Astrocyte (in vitro differentiated cells and primary cell): ENCODE results near the gene ZNF526. TPM values are rescaled to one million over a fixed set of nuclear protein-coding genes. Genes with fewer than 3 reads are reported as not detected.
A peak's percentile ranks its signal among the peaks of the same experiment; 100 is the strongest.

Experiments used
- DNase-seq: peaks from one replicate; pipeline ENCODE4 v3.0.0-alpha.2; 2010; ENCODE audit warnings: low read depth
- FAIRE-seq: peaks from 2 replicates; lab custom pipeline; 2011; peaks lifted over from hg19 to GRCh38; lab: Jason Lieb, UNC
- H2AFZ ChIP-seq: 2 replicates; pipeline ENCODE4 v1.6.0; 2012; ENCODE audit warnings: low read depth, low read length, inconsistent platforms
- H3K27ac ChIP-seq: 2 replicates; pipeline ENCODE4 v1.5.1; 2011; ENCODE audit warnings: low read depth, low read length, inconsistent platforms
- H3K27me3 ChIP-seq: 2 replicates; pipeline ENCODE4 v1.6.0; 2011; ENCODE audit warnings: low read length, inconsistent platforms; ENCODE audit not compliant: insufficient read depth
- H3K36me3 ChIP-seq: 2 replicates; pipeline ENCODE4 v1.5.1; 2011; ENCODE audit warnings: low read length, inconsistent platforms; ENCODE audit not compliant: insufficient read depth
- H3K4me1 ChIP-seq: 2 replicates; pipeline ENCODE4 v1.5.1; 2011; ENCODE audit warnings: low read length, inconsistent platforms; ENCODE audit not compliant: insufficient read depth
- H3K4me2 ChIP-seq: 2 replicates; pipeline ENCODE4 v1.6.0; 2012; ENCODE audit warnings: low read length, inconsistent platforms
- H3K4me3 ChIP-seq: 2 replicates; pipeline ENCODE4 v1.5.1; 2011; ENCODE audit warnings: low read depth, mild to moderate bottlenecking, low read length, inconsistent platforms; ENCODE audit not compliant: insufficient read depth
- H3K79me2 ChIP-seq: 2 replicates; pipeline ENCODE4 v1.6.0; 2012; ENCODE audit warnings: mild to moderate bottlenecking, low read length, inconsistent platforms; ENCODE audit not compliant: insufficient read depth
- H3K9ac ChIP-seq: 2 replicates; pipeline ENCODE4 v1.6.0; 2012; ENCODE audit warnings: mild to moderate bottlenecking, low read length, inconsistent platforms
- H3K9me3 ChIP-seq: 2 replicates; pipeline ENCODE4 v1.5.1; 2012; ENCODE audit warnings: low read depth, mild to moderate bottlenecking, low read length, inconsistent platforms; ENCODE audit not compliant: insufficient read depth
- H4K20me1 ChIP-seq: 2 replicates; pipeline ENCODE4 v1.6.0; 2012; ENCODE audit warnings: low read length, inconsistent platforms; ENCODE audit not compliant: insufficient read depth
- H3K27ac Mint-ChIP-seq: one replicate; pipeline ENCODE4 v1.8.0; 2021; ENCODE audit warnings: mild to moderate bottlenecking, mixed read lengths; ENCODE audit not compliant: unreplicated experiment
- H3K27me3 Mint-ChIP-seq: one replicate; pipeline ENCODE4 v1.8.0; 2021; ENCODE audit warnings: low read depth, mixed read lengths; ENCODE audit not compliant: unreplicated experiment
- H3K36me3 Mint-ChIP-seq: one replicate; pipeline ENCODE4 v1.8.0; 2021; ENCODE audit warnings: low read depth, mixed read lengths; ENCODE audit not compliant: unreplicated experiment
- H3K4me1 Mint-ChIP-seq: one replicate; pipeline ENCODE4 v1.8.0; 2021; ENCODE audit warnings: low read depth, mixed read lengths; ENCODE audit not compliant: unreplicated experiment
- H3K4me3 Mint-ChIP-seq: one replicate; pipeline ENCODE4 v1.8.0; 2021; ENCODE audit warnings: mild to moderate bottlenecking, moderate library complexity, mixed read lengths; ENCODE audit not compliant: unreplicated experiment
- H3K9me3 Mint-ChIP-seq: one replicate; pipeline ENCODE4 v1.8.0; 2021; ENCODE audit warnings: mild to moderate bottlenecking, mixed read lengths; ENCODE audit not compliant: unreplicated experiment
- EZH2 ChIP-seq: IDR thresholded peaks from 2 replicates; pipeline ENCODE4 v1.6.1; 2012; ENCODE audit warnings: mild to moderate bottlenecking, low read length, inconsistent platforms; ENCODE audit not compliant: insufficient read depth
- total RNA-seq: library from RNA; stranded (reverse); gene quantifications from 2 replicates; pipeline ENCODE4 v1.2.1, GENCODE V29; 2021
- TF ChIP-seq, protein P1 (sequence below): IDR thresholded peaks from 2 replicates; pipeline ENCODE4 v1.5.1; 2011; ENCODE audit warnings: low read depth, mild to moderate bottlenecking, inconsistent platforms, low read length, moderate library complexity; ENCODE audit not compliant: insufficient read depth

The ZNF526 gene
- total RNA-seq, 1 donor from 2014 or later: 20.2 TPM

DNA sequence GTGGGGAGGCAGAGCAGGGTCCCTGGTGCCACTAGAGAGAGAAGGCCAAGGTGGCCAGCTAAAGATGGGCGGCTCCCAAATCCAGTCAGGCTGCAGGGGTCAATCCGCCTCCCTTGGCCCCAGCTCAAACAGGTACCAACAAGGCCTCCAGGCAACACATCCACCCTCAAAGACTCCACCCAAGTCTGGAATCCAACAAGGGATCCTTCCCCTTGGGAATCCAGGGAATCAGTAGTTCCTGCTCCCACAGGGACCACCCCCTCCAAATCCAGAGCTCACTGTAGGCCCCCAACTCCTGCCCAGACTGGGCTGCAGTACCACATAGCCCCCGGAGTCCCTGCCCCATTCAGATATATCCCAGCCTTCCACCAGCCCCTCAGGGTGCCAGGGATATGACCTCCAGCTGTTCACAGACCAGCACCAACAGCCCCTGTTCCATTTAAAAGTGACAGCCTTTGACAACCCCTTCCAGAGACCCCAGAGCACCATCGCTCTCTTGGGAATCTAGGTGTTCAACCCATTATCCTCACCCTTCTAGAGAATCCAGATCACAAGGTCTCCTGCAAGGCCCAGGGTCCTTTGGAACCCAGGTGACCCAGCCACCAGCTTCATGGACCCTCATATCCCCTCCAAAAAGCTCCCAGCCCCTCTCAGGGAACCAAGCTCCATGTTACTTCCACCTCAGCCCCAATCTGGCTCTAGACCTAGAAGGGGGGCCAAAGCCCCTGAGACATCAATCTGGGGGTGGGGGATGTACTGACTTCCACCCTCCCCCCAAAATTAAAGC is 31.7 kb downstream of the ZNF526 start:
- H3K4me3 ChIP-seq: peak overlapping the region; percentile 35
- H3K79me2 ChIP-seq: peaks cover 67% of the 10 kb centered on the region
- H3K4me1 Mint-ChIP-seq: peaks cover 21% of the 10 kb centered on the region

DNA sequence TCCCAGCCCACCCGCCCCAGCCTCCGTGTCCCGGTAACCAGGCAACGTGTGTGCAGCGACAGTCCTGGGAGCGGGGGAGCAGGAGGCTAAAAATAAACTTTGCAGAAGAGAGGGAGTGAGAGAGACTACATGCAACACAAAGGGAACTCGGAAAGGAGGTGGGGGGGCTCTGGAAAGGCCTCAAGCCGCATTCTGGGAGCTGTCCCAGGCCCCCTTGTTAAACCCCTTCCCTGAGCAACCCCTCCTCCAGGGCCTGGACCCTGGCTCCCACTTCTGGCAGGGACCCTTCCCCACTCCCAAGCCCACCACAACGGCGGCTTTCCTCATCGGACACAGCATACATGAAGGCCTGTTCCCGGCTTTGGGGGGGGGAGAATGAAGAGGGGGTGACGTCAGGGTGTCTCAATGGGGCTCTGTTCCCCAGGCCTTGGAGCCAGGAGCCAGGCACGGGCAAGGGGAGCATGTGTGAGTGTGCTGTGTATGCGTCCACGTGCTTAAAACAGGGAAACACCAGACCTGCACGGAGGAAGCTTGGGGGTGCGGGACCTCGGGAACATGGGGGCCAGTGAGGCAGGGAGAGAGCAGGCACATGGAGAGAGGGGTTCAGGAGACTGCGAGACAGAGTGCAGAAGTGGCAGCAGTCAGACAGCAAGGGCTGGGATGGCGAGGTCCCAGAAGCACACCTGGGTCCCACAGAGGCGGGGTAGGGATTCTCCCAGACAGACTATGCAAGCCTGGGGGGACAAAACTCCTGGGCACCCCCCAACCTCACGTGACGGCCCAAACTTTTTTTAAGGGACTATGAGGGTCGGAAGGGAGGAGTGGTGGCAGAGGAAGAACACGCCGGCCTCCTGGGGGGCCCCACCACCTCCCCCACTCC is 32.5 kb downstream of the ZNF526 start:
- peaks cover 45% of the 10 kb centered on the region for H4K20me1 ChIP-seq
- peak overlapping the region; percentile 92 for H3K9ac ChIP-seq
- FAIRE-seq: no peak
- no peak for TF ChIP-seq EZH2
- H3K27ac Mint-ChIP-seq: peak overlapping the region; percentile 93
- DNase-seq: no peak
- peaks cover 6% of the 10 kb centered on the region for H3K36me3 Mint-ChIP-seq
- H3K27ac ChIP-seq: peak overlapping the region; percentile 90
- H3K79me2 ChIP-seq: peaks cover 64% of the 10 kb centered on the region
- no peak overlapping the region for H2AFZ ChIP-seq
- peak overlapping the region; percentile 99 for H3K4me2 ChIP-seq
- peaks cover 9% of the 10 kb centered on the region for H3K36me3 ChIP-seq
- peaks cover 16% of the 10 kb centered on the region for H3K4me1 Mint-ChIP-seq
- no peaks in the 10 kb centered on the region for H3K27me3 Mint-ChIP-seq
- H3K9me3 ChIP-seq: no peaks in the 10 kb centered on the region
- H3K4me3 Mint-ChIP-seq: peak overlapping the region; percentile 96
- H3K9me3 Mint-ChIP-seq: peaks cover 3% of the 10 kb centered on the region
- no peaks in the 10 kb centered on the region for H3K27me3 ChIP-seq
- H3K4me3 ChIP-seq: peak overlapping the region; percentile 68
- peaks cover 32% of the 10 kb centered on the region for H3K4me1 ChIP-seq

More for the DNA sequence above, 31.7 kb downstream of the ZNF526 start:
- no peak for FAIRE-seq
- Histone ChIP-seq H3K36me3 (peaks cover 10% of the 10 kb centered on the region), H3K4me2 (peak overlapping the region; percentile 99), H2AFZ (no peak overlapping the region), H3K9ac (peak overlapping the region; percentile 92), H4K20me1 (peaks cover 52% of the 10 kb centered on the region), H3K4me1 (peaks cover 37% of the 10 kb centered on the region), H3K27ac (peak overlapping the region; percentile 68), H3K27me3 (no peaks in the 10 kb centered on the region), H3K9me3 (no peaks in the 10 kb centered on the region)
- peak overlapping the region; percentile 96 for H3K4me3 Mint-ChIP-seq
- peaks cover 3% of the 10 kb centered on the region for H3K9me3 Mint-ChIP-seq
- H3K27ac Mint-ChIP-seq: peak overlapping the region; percentile 96
- H3K27me3 Mint-ChIP-seq: no peaks in the 10 kb centered on the region
- peaks cover 6% of the 10 kb centered on the region for H3K36me3 Mint-ChIP-seq
- no peak for DNase-seq
- TF ChIP-seq, protein P1, sequence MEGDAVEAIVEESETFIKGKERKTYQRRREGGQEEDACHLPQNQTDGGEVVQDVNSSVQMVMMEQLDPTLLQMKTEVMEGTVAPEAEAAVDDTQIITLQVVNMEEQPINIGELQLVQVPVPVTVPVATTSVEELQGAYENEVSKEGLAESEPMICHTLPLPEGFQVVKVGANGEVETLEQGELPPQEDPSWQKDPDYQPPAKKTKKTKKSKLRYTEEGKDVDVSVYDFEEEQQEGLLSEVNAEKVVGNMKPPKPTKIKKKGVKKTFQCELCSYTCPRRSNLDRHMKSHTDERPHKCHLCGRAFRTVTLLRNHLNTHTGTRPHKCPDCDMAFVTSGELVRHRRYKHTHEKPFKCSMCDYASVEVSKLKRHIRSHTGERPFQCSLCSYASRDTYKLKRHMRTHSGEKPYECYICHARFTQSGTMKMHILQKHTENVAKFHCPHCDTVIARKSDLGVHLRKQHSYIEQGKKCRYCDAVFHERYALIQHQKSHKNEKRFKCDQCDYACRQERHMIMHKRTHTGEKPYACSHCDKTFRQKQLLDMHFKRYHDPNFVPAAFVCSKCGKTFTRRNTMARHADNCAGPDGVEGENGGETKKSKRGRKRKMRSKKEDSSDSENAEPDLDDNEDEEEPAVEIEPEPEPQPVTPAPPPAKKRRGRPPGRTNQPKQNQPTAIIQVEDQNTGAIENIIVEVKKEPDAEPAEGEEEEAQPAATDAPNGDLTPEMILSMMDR: no peak
- no peak for TF ChIP-seq EZH2

DNA sequence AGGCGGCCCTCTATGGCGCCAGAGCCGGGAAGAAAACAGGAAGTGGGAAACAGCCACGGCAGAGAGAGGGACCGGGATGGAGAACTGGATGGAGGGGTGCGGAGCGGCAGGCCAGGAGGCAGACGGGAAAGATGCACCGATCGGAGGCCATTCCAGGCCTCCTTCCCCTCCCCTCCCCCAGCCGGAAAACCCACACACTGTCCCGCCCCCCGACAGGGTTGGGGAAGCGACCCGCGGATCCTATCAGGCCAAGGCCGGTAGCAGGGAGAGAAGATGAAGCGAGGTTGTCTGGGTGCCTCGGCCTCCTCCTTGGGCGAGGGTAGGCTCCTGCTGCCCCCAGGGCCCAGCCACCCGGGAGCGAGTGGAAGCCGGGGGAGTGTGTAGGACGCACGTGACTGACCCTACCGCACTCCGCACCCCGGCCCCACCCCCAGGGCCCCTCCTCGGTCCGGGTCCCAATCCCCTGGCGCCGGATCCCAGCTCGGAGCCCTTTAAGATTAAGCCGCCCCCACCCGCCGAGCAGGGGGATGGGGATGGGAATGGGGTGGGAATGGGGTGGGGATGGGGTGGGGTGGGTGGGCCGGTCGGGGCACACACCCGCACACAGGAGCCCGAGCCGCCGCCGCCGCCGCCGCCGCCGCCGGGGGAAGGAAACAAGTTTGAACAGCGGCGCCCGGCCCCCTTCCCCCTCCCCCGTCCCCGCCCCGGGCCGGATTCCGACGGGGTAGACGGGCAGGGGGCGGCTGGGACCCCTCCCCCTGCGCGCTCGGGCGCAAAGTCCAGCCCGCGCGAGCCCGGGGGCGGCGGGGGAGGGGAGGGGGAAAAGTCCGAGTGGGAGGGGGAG is 33.4 kb downstream of the ZNF526 start:
- DNase-seq (no peak), FAIRE-seq (no peak)
- TF ChIP-seq EZH2: no peak
- TF ChIP-seq, protein P1: no peak
- no peaks in the 10 kb centered on the region for H3K27me3 ChIP-seq
- H3K27me3 Mint-ChIP-seq: no peaks in the 10 kb centered on the region
- peaks cover 6% of the 10 kb centered on the region for H3K36me3 Mint-ChIP-seq
- H3K4me1 Mint-ChIP-seq: peaks cover 16% of the 10 kb centered on the region
- H3K79me2 ChIP-seq: peaks cover 60% of the 10 kb centered on the region
- H3K4me3 Mint-ChIP-seq: peak overlapping the region; percentile 96
- no peak overlapping the region for H2AFZ ChIP-seq
- peak overlapping the region; percentile 99 for H3K4me2 ChIP-seq
- peak overlapping the region; percentile 93 for H3K27ac Mint-ChIP-seq
- peak overlapping the region; percentile 89 for H3K4me3 ChIP-seq
- H3K36me3 ChIP-seq: peaks cover 9% of the 10 kb centered on the region
- peak overlapping the region; percentile 90 for H3K27ac ChIP-seq
- H3K4me1 ChIP-seq: peaks cover 32% of the 10 kb centered on the region
- peak overlapping the region; percentile 98 for H3K9ac ChIP-seq
- peaks cover 3% of the 10 kb centered on the region for H3K9me3 Mint-ChIP-seq
- peaks cover 43% of the 10 kb centered on the region for H4K20me1 ChIP-seq
- no peaks in the 10 kb centered on the region for H3K9me3 ChIP-seq
